Measurements from ENCODE around the gene LRRC59. TPM values are rescaled to one million over a fixed set of nuclear protein-coding genes. Genes with fewer than 3 reads are reported as not detected.

The LRRC59 gene
- total and polyA plus RNA-seq, 2 of the 4 experiments (the other 2 are of a cell fraction): 139 to 233 TPM

GRCh38 chr17:50396261-50397110 is 837 bp downstream of the LRRC59 start:
- WGBS, 2 experiments (ENCODE audit: extremely low coverage in 2 of 2, insufficient read length in 1 of 2): 0% methylated on average over 10 of the region's 30 CpGs; no CpG with 5 or more reads in 1 of the 2 experiments
- dilution Hi-C loops (cut with HindIII; ENCODE audit: low sequenced_read_pairs, unreplicated experiment): no loop called here
- Histone ChIP-seq H2AK5ac (ENCODE audit: low read depth, low read length) (peak overlapping the region; percentile 98), H3K4ac (ENCODE audit: low read depth, low read length) (peak overlapping the region; percentile 99), H3K14ac (replicated peaks; ENCODE audit: low read depth, low read length) (peak overlapping the region; percentile 95), H3K23ac (ENCODE audit: low read depth, low read length) (peak overlapping the region; percentile 97), H3K27ac (ENCODE audit: insufficient read depth, low read length) (peak overlapping the region; percentile 79), H2BK20ac (ENCODE audit: low read depth, low read length) (no peak overlapping the region), H3K4me3 (ENCODE audit: insufficient read depth, low read depth, low read length) (peak overlapping the region; percentile 96), H4K5ac (ENCODE audit: low read depth, low read length) (peak overlapping the region; percentile 74), H4K91ac (ENCODE audit: insufficient read depth, low read depth, low read length) (peak overlapping the region; percentile 96), H3K9me3 (ENCODE audit: control insufficient read depth, insufficient read depth, low read length) (0 out of 2 replicates have a peak, but pooled peaks cover 2% of the 10 kb centered on the region), H3K56ac (ENCODE audit: extremely low read depth, insufficient read depth, low read length) (peak overlapping the region; percentile 91), H3K4me1 (ENCODE audit: control insufficient read depth, insufficient read depth, low read length) (peaks cover 4% of the 10 kb centered on the region), H4K20me1 (ENCODE audit: insufficient read depth, low read length) (peaks cover 52% of the 10 kb centered on the region), H3K79me1 (ENCODE audit: low read depth in 1 of 2, low read length in 2 of 2) (peaks cover 31 to 40% of the 10 kb centered on the region in 2 experiments), H3K36me3 (ENCODE audit: control insufficient read depth, insufficient read depth, low read length) (peaks cover 34% of the 10 kb centered on the region), H2BK5ac (ENCODE audit: low read depth, low read length, poor library complexity, severe bottlenecking) (peak overlapping the region; percentile 65), H3K9me1 (ENCODE audit: insufficient read depth, low read length) (peaks cover 16% of the 10 kb centered on the region; the same call in 1 of the 2 replicates), H3K27me3 (ENCODE audit: control insufficient read depth, insufficient read depth, low read length) (no peaks in the 10 kb centered on the region), H3K4me2 (ENCODE audit: low read depth, low read length) (peak overlapping the region; percentile 96), H2AFZ (replicated peaks; ENCODE audit: low read length, poor library complexity) (peak overlapping the region; percentile 95), H2BK15ac (ENCODE audit: low read depth, low read length) (no peak overlapping the region; the same call in 2 of the 3 replicates), H3K9ac (ENCODE audit: low read depth, low read length) (peak overlapping the region; percentile 92), H3K18ac (ENCODE audit: low read depth, low read length) (0 out of 2 replicates have a peak overlapping the region, but pooled peaks have one; percentile 5), H2AK9ac (replicated peaks; ENCODE audit: low read depth, low read length, poor library complexity) (peak overlapping the region; percentile 100), H2BK120ac (ENCODE audit: low read depth, low read length) (peak overlapping the region; percentile 1; the same call in 1 of the 2 replicates), H4K8ac (ENCODE audit: low read depth in 2 of 2, low read length in 2 of 2) (peak overlapping the region; percentile 80 to 94)
- no TSS peak for BruUV-seq (replicated peaks)
- TF ChIP-seq POLR2A (IDR thresholded peaks at IDR 0.05; ENCODE audit: low read depth, low read length): no peak; the same call in 1 of the 2 replicates
- no peak for TF ChIP-seq NFE2L2 (IDR thresholded peaks at IDR 0.05; ENCODE audit: low read depth, low read length)
- TF ChIP-seq BHLHE40 (IDR thresholded peaks at IDR 0.05; ENCODE audit: low read depth, low read length): peak; percentile 17; the same call in 1 of the 2 replicates
- TF ChIP-seq CEBPB (IDR thresholded peaks at IDR 0.05; ENCODE audit: low read depth, low read length): peak; percentile 90
- peak; percentile 82; the same call in 1 of the 2 replicates for TF ChIP-seq CHD1 (IDR thresholded peaks at IDR 0.05; ENCODE audit: low read depth, low read length)
- TF ChIP-seq MXI1 (IDR thresholded peaks at IDR 0.05; ENCODE audit: borderline replicate concordance, low read depth, low read length): peak; percentile 66; the same call in 1 of the 2 replicates
- ChIA-PET CTCF (interaction anchor here (0.6 to 1.4 kb wide), 8 partner anchors 12 to 271 kb away, joined by 3 to 7 read pairs (median 4); partner anchors contain the start of gene ACSF2), POLR2A (ENCODE audit: unreplicated experiment) (interaction anchor here (0.6 to 1.3 kb wide), 3 partner anchors 14 to 83 kb away, joined by 3 to 5 read pairs (median 3); no protein-coding TSS in a partner anchor)
- in situ Hi-C loops (cut with MboI; ENCODE audit: low sequenced_read_pairs): no loop called here
- intact Hi-C loops (cut with micrococcal nuclease): loop anchor here (1.0 kb wide), 1 partner anchor 82 kb away; the partner anchor contains the start of gene RSAD1
- DNase-seq: peak; percentile 56
- ATAC-seq (ENCODE audit: low read depth): peak; percentile 40
